GM11168 (cell line): ENCODE results near the gene RAB23.

Experiments used
- in situ Hi-C: fragments of 300-500 bp; cut with MboI; formaldehyde crosslinking; loops from one replicate; pipeline ENCODE4 v1.12.0; 2022; ENCODE audit warnings: low sequenced_read_pairs; ENCODE audit not compliant: unreplicated experiment

Gene RAB23

DNA sequence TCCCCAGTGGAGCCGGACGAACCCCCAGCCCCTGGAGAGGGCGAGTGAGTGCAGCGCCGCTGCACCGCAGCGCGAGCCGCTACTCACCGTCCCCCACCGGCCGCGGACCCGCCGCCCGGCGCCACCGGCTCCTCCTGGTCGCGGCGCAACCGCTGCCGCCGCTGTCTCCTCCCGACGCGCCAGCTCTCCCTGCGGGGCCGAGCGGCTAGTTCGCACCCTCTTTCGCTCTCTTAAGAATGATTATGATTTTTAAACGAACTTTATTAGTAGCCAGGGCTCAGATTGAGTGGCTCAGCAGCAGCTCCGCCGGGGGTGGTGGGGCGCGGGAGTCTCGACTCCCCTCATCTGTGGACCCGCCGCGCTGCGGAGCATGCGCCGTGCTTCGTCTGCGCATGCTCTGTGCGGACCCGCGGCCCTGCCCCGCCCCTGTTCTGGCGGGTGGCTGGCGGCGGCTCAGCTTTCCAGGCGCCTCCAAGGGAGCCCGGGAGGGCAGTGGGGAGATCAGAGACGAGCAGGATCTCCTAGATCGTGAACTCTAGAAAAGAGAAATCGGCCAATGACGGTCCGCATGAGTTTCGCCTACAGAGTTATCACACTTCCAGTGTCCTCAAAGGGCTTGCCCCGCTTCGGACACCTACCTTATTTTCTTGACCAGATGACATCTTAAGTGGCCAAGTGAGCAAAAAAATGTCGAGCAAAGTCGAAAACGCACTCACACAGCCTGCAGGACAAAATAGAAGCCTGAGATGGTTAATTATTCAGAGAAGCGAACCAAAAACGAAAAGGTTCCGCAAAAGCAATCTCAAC is at the start of gene RAB23:
TSS of gene RAB23 (minus strand) at position 372 of the 807 bp plus-strand sequence. CDS start 11,927 bp downstream, outside the sequence.
- in situ Hi-C loops = no loop called here

DNA sequence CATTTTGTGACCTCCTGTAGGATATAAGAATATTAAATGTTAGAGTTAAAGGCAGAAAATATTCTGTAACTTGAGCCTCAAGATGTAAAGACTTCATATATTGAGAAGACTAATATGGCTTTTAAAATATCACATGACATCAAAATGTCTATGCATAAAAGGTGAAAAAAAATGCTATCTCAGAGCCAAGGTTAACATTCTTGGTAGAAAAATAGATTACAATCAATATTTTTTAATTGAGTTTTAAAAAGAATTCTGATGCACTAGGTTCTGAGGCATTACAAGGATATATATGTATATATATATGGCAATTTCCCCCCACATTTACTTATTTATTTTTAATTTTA is 46.2 kb upstream of the RAB23 start:
- in situ Hi-C loops = no loop called here

DNA sequence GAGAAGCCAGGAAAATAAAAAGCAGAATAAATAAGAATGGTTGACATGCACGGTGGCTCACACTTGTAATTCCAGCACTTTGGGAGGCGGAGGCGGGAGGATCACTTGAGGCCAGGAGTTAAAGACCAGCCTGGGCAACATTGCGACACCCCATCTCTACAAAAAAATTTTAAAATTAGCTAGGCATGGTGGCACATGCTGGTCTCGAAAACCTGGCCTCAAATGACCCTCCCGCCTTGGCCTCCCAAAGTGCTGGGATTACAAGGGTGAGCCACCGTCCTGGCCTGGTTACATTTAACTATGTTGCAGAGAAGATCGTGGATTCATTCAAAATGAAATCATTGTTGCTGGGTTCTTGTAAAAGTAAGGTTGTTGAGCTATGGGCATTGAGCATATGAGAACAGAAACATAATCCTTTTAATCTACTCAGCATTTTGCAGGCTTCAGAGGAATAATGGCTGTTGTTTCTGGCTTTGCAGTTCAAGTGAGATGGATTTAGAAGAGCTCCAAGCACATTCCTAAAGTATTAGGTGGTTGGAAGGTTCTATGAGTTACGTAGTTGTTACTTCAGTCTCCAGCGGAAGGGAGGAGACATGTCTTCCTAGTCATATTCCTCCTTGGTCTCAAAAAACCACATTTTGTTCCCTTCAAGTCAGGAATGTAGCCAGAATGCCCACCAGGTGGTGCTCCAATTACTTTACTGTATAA is 45.6 kb upstream of the RAB23 start:
- in situ Hi-C loops = no loop called here

DNA sequence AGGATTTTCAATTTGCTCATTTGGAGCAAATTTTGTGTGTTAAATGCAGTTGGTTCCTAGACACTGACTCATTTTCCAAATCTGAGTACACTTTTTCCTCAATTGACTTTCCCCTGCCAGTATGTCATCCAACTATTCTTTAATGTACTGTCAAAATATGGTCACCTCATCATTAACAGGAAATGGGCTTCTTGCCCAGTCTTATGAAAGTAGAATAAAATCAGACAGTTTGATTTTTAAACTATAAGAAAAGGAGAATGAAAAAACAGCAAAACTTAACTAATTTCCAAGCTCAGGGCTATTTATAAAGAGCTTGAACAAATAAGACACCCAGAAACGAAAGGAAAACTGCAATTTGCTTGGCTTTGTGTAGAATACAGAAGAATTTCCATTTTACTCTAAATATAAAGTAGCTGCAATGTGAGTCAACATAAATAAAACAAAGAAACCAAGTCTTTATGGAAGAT is 43.7 kb upstream of the RAB23 start:
- in situ Hi-C loops = no loop called here

DNA sequence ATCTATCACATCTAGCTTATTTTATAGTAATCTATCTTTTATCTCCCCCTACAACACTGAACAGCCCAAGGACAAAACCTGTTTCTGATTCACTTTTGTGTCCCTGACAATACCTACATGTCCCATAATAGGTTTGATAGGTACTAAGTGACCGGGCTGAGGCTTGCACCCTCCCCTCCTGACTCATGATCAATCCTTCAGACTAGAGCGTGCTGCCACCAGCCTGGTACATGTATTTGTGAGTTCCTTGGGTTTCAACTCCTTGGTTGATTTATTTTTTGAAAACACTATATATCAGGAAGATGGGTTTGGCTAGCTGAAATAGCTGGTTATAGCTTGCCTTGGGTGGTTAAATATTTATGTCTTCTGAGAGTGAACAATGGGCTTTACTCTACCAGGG is 41.6 kb upstream of the RAB23 start:
- in situ Hi-C loops = no loop called here

DNA sequence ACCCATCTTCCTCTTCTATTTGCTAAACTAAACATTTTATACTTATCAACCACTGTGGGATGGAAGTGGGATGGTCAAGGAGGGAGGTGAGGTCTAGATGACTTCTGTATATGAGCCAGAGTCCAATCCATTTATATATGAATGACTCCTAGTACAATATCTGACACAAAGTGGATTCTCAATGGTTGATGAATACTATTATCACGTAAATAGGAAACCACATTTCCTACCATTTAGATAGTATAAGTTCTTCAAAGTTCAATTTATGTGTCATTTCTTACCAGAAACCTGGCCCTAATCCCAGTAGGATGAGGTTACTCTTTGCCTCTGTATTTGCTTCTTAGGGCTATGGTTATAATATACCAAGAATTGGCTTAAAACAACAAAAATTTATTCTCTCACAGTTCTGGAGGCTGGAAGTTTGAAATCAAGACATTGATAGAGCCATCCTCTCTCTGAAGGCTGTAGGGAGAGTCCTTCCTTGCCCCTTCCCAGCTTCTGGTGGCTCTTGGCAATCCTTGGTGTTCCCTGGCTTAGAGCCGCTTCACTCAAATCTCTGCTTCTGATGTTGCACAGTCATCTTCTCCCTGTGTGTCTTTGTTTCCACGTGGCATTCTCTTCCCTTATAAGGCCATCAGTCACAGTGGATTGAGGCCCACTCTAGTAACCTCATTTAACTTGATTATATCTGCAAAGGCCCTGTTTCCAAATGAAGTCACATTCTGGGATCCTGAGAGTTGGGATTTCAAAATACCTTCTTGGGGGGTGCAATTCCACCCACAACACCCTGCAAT is 41.0 kb upstream of the RAB23 start:
- in situ Hi-C loops = no loop called here

DNA sequence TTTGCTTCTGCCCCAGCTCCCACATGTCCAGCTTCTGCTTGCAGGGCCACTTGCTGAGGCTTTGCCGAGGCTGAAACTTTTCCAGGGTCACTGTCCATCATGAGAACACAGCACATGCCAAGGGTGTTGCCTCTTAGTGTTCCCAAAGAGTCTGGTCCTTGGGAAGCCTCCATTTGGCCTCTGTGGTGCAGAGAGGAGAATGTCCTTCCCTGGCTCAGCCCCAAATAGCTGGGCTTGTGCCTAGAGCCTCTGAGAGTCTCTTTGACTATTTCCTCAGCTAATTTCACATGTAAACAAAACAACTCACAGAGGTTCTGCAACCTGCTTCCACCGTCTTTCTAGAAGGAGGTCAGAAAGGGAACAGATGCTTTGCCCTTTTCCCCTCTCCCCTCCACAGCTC is 40.4 kb upstream of the RAB23 start:
- in situ Hi-C loops = no loop called here

DNA sequence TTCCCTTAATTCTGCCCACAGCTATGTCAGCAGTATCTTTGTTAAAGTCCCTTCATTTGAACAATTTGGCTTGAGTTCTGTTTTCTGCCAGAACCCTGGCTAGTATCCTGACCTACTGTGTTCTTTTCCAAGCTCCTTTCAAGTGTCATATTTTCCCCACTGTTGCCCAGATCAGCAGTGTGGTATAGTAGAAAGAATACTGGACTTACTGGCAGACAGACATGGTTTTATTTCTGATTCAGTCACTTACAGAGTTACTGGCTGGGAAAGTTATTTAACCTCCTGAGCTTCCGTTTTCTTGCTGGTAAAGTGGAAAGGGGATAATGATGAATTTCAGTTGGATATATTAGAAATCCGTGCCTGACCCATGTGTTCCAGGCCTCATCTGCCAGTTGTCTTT is 39.8 kb upstream of the RAB23 start:
- in situ Hi-C loops = no loop called here

DNA sequence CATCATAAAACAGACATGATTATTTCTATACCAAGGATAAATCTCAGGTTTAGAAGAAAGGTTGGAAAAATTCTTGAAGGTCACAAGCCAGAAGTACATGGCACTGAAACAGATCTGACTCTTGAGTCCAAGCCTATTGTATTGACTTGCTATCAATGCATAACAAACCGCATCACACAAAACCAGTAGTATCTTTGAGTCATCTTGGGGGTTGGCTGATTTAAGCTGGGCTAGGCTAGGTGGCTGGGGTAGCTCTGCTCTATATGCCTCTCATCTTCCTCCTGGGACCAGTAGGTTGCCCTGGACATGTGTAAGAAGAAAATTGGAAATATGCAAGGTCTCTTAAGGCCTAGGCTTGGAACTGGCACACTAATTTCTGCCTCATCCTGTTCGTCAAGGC is 37.0 kb upstream of the RAB23 start:
- in situ Hi-C loops = no loop called here

DNA sequence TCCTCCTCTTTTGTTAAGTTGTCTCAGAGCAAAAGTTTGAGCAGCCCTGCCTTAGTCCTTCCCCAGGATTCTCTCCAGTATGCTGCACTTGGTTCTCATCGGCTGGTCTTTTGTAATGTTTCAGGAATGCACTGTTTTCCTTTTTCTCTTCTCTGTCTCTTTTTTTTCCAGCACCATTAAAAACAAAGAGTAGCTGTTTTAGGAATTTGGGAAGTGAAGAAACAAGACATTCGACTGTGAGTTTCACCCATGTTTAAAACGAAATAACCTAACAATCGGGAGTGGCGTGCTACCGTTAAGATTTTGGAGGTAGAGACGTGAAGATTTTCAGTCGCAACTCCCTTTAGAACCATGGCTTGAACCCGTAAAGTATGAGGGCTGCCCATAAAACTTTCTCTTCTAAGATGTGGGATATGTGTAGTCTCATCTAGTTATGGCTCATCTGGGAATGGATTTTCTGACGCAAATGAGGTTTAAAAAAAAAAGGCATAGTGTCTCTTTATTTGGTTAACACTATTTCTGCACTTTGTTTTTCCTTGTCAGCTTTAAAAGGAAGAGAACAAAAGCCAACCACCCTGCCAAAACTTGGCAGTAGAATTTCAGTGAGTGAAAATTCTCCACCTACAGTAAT is 35.9 kb upstream of the RAB23 start:
- in situ Hi-C loops = no loop called here

DNA sequence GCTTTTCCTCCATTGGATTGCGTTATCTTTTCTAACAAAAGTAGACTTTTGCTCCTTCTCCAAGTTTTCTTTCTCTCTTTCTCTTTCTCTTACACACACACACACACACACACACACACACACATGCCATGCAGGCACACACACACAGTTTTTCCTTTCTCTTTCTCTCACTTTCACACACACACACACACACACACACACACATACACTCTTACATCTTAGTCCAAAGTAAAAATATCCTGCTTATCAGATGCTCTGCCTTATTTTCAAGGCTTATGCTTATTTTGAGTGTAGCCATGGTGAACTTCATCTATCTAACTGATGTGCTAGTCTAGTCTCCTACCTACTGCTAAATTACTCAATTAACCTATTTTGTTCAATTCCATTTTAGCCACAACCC is 34.4 kb upstream of the RAB23 start:
- in situ Hi-C loops = no loop called here

DNA sequence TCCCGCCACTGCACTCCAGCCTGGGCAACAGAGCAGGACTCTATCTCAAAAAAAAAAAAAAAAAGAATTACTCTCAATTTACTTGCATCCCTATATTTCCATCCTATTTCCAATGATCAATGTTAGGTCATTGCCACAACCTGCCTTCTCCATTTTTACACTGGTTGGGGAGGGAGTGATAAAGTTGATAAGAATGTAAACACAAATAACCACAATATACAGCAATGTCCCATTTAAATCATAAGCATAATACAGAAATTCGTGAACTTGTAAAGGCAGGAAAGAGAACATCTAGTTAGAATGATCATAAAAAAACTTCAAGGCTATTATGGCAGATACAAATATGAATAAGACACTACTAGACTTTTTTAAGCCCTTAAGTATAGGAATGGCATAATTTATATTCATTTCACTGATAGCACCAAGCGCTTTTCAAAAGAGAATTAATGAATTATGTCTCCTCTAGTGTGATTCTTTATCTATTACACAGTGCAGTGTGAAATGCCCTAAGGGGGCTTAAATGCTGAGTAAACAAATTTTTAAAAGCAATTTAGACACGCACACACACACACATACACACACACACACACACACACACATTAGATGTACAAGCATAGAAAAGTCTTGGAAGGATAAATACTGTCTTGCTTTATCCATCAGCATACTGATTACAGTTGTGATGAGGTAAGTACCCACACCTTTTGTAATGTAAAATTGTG is 33.5 kb upstream of the RAB23 start:
- in situ Hi-C loops = no loop called here

DNA sequence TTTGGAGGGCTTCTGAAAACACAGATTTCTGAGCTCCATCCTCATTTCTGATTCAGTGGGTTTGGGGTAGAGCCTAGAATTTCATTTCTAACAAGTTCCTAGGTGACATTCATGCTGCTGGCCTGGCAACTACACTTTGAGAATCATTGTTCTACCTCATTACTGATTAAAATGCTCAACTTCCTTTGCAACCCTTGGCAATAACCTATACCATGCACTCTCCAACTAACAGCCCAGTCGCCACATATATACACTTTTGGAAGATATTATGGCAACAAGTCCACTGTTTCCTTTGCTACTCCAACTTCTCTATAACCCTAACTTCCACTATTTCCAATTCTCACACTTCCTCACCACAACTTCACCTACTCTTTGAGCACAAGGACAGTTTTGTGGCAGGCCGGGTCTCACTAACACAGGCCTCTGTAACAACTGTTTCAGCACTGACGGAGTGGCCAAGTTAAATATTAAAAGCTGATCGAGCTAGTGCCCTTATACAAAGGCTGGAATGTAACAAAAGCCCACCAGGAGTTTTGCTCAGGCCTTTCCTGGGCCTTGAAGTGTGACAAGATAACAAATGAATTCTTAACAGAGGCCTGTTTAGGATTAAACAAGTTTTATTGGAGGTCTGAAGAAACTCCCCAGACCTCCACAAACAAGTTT is 32.1 kb upstream of the RAB23 start:
- in situ Hi-C loops = no loop called here

DNA sequence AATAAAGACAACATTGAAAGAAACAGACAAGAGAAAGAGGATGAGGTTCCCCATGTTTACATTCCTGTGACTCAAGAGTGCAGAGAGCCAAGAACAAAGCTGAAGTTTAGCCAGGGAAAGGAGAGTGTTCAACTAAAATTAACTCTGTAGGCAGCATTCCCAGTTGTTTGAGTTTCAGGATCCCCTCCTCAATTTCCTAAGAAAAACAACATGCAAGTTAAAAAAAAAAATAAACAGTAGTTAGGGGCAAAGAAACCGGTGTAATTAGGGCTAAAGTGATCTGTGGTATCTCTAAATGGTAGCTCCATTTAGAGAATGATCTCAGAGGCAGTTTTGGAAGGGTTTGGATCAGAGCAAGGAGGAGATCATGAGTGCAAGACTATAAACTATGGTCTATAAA is 30.9 kb upstream of the RAB23 start:
- in situ Hi-C loops = no loop called here

DNA sequence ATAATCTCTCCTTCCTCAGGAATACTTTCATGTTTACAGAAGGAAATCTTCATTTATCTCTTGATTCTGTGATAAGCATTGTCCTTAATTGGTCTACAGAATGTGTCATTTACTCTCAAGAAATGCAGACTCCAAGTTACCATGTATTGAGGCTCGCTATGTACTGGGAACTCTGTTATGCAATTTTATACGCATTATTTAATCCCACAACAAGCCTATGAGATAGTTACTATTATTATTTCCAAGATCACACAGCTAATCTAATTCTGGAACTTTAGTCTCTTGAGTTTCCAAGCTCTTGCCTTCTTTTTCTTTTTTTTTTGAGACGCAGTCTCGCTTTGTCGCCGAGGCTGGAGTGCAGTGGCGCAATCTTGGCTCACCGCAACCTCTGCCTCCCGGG is 30.0 kb upstream of the RAB23 start:
- in situ Hi-C loops = no loop called here

DNA sequence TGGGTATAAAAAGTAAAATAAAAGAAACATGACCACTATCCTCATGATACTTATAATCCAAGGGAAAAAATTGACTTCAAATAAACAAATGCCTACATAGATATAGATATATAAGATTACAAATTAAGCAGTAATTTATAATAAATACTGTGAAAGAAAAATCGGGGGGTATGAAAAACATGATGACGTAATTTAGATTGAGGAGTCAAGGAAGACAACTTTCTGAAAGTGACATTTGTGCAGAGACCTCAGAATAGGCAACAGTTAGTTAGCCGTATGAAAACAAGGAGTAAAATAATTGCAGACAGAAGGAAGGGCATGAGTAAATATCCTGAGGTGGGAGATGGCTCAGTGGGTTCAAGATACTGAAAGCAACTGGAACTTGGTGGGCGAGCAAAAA is 28.2 kb upstream of the RAB23 start:
- in situ Hi-C loops = no loop called here

DNA sequence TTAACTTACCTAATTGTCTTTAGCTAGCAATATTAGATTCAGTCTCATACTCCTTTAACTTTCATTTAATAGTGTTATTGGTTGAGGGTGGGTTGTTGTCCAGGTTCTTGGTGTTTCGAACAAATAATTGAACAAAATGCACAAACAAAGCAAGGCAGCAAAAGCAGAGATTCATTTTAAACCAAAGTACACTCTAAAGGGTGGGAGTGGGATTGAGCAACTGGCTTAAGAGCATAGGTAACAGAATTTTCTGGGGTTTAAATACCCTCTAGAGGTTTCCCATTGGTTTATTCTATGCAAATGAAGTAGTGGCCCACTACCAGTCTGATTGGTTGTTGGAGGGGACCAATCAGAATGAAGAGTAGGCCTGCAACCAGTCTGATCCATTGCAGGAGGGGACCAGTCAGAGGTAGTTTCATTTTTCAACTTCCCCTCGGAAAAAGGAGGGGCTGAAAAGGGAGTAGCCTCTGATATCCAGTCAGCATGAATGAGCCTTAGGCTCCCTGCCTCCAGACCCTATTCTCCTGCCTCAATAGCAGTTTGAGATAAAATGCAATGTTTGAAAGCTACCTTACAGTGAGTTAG is 26.3 kb upstream of the RAB23 start:
- in situ Hi-C loops = no loop called here

DNA sequence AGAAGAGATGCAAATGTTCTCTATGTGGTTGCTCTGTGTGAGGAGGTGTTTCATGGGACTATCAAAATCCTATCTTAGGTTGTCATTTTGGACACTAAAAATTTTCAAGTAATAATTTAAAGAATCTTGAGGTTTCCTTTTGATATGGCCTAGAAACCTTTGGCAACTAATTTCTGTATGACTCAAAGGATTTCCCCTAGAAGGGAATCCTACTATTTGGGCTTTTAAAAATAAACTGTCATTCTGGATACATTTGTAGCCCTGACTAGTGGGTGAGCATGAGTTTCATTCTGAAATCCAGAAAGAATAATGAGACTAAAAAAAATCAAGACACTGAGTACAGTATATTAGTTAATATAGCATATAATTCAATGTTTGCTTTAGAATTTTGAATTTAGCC is 25.5 kb upstream of the RAB23 start:
- in situ Hi-C loops = no loop called here

DNA sequence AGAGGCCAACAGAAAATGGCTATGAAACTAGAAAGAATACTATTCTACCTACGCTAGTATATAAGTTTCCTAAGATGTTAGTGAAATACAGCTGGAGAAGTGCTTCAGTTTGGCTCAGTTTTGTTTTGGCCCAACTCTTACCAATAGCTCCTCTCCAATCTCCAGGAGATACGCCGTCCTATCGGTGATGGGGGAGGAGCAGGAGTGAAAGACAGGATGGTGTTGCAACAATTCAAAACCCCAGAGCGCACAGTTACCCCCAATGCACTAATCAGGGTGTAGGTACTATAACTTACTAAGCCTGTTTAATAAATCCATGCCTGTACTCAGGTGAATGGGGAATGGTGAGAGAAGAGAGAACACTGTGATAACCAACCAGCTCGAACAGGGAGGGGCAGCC is 24.2 kb upstream of the RAB23 start:
- in situ Hi-C loops = no loop called here
